Stimulated activated naive CD4-positive, alpha-beta T cell treated with Interleukin-2 at 50 U/mL for 16 hours (primary cell): ENCODE measurements around the gene ABLIM1.

Experiments
- DNase-seq: peaks from one replicate; lab custom pipeline; 2025; lab: John Stamatoyannopoulos, UW

Gene ABLIM1

GRCh38 chr10:114623155-114623554 is 34.9 kb downstream of the ABLIM1 start:
- no peak for DNase-seq

- no peak for DNase-seq
Observed at GRCh38 chr10:114618722-114619121, 39.4 kb downstream of the ABLIM1 start.

GRCh38 chr10:114616516-114616915 is 41.6 kb downstream of the ABLIM1 start:
- DNase-seq: no peak

GRCh38 chr10:114616103-114616502 is 42.0 kb downstream of the ABLIM1 start:
- no peak for DNase-seq

- no peak for DNase-seq
Observed at GRCh38 chr10:114615600-114616007, 42.5 kb downstream of the ABLIM1 start.

GRCh38 chr10:114613237-114613979 is 44.7 kb downstream of the ABLIM1 start:
- DNase-seq: no peak

GRCh38 chr10:114611617-114612016 is 46.5 kb downstream of the ABLIM1 start:
- no peak for DNase-seq

GRCh38 chr10:114609518-114610426 is 48.3 kb downstream of the ABLIM1 start:
- no peak for DNase-seq

GRCh38 chr10:114607358-114607998 is 50.6 kb downstream of the ABLIM1 start:
- DNase-seq: no peak

- DNase-seq: no peak
Observed at GRCh38 chr10:114605155-114605797, 52.8 kb downstream of the ABLIM1 start.

- no peak for DNase-seq
Observed at GRCh38 chr10:114604357-114605130, 53.5 kb downstream of the ABLIM1 start.

- DNase-seq: no peak
Observed at GRCh38 chr10:114603948-114604347, 54.1 kb downstream of the ABLIM1 start.

- no peak for DNase-seq
Observed at GRCh38 chr10:114603303-114603702, 54.8 kb downstream of the ABLIM1 start.

GRCh38 chr10:114600057-114600456 is 58.0 kb downstream of the ABLIM1 start:
- no peak for DNase-seq

- DNase-seq: no peak
Observed at GRCh38 chr10:114596793-114597192, 61.3 kb downstream of the ABLIM1 start.

GRCh38 chr10:114593816-114594468 is 64.1 kb downstream of the ABLIM1 start:
- DNase-seq: no peak

- no peak for DNase-seq
Observed at GRCh38 chr10:114593240-114593792, 64.8 kb downstream of the ABLIM1 start.

GRCh38 chr10:114590993-114591392 is 67.1 kb downstream of the ABLIM1 start:
- DNase-seq: no peak

GRCh38 chr10:114584419-114584818 is 73.7 kb downstream of the ABLIM1 start:
- no peak for DNase-seq

GRCh38 chr10:114581071-114581470 is 77.0 kb downstream of the ABLIM1 start:
- no peak for DNase-seq
